Measurements from ENCODE around the gene PTPN7.

- TF ChIP-seq ZNF274 (IDR thresholded peaks at IDR 0.05; ENCODE audit: low read depth, low read length) (no peak), YY1 (IDR thresholded peaks at IDR 0.05; ENCODE audit: insufficient read depth, insufficient read length) (no peak), SUZ12 (IDR thresholded peaks at IDR 0.05; ENCODE audit: extremely low read depth, insufficient read depth, insufficient read length) (no peak)
Observed at GRCh38 chr1:202158810-202159533, 1.4 kb downstream of the PTPN7 start.

Data from NT2/D1 (cell line).